ENCODE measurements around the gene ARSI.

The ARSI gene

DNA sequence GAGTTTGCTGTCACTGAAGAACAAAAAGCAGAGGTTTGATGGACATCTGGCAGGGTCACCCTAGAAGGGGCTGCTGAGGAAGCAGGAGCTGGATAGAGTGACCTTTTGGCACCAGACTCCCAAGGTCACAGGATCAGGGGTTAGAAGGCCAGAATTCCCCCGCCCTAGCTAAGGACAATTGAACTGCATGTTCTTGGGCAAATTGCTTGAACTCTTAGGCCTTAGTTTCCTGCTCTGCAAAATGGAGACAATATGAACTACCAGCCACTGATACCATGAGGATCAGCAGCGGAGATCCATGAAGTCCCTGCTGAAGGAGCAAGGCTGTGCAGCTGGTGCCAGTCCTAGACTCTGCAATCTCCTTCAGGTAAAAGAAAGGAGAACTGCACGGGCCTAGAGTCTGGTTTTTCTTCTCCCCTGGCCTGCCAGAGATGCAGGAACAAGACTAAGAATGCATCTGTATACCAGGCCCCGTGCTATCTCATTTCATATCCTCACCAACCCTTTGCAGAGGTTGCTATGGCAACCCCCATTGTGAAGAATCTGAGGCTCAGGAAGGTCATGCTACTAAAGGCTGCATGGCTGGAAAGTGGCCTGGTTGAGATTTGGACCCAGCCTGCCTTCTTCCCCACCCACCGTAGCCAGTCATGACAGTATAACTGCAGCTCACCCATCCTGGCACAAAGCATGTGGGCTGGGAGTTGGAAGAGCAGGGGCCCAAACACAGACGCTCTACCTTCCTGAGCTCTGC, 46.9 kb downstream of the ARSI start:
- no peak overlapping the region for H3K4me2 ChIP-seq
- no peak overlapping the region for H2AFZ ChIP-seq (ENCODE audit: low read depth)
- H4K20me1 ChIP-seq (ENCODE audit: insufficient read depth) = no peaks in the 10 kb centered on the region
- H3K79me2 ChIP-seq (ENCODE audit: insufficient read depth, low read depth) = no peaks in the 10 kb centered on the region
- H3K36me3 ChIP-seq (ENCODE audit: insufficient read depth) = no peaks in the 10 kb centered on the region
- H3K4me3 ChIP-seq (IDR thresholded peaks at IDR 0.05; ENCODE audit: insufficient read depth, low read depth, low read length) = no peak overlapping the region
- no peak overlapping the region for H3K9ac ChIP-seq
- H3K4me1 ChIP-seq (ENCODE audit: low read depth, poor library complexity, severe bottlenecking) = no peaks in the 10 kb centered on the region
- TF ChIP-seq, protein P1, sequence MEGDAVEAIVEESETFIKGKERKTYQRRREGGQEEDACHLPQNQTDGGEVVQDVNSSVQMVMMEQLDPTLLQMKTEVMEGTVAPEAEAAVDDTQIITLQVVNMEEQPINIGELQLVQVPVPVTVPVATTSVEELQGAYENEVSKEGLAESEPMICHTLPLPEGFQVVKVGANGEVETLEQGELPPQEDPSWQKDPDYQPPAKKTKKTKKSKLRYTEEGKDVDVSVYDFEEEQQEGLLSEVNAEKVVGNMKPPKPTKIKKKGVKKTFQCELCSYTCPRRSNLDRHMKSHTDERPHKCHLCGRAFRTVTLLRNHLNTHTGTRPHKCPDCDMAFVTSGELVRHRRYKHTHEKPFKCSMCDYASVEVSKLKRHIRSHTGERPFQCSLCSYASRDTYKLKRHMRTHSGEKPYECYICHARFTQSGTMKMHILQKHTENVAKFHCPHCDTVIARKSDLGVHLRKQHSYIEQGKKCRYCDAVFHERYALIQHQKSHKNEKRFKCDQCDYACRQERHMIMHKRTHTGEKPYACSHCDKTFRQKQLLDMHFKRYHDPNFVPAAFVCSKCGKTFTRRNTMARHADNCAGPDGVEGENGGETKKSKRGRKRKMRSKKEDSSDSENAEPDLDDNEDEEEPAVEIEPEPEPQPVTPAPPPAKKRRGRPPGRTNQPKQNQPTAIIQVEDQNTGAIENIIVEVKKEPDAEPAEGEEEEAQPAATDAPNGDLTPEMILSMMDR (conservative IDR thresholded peaks at IDR 0.05; ENCODE audit: low read depth, low read length) = no peak
- no peak overlapping the region for H3K27ac ChIP-seq
- no peaks in the 10 kb centered on the region for H3K27me3 ChIP-seq (ENCODE audit: insufficient read depth, low read depth)

DNA sequence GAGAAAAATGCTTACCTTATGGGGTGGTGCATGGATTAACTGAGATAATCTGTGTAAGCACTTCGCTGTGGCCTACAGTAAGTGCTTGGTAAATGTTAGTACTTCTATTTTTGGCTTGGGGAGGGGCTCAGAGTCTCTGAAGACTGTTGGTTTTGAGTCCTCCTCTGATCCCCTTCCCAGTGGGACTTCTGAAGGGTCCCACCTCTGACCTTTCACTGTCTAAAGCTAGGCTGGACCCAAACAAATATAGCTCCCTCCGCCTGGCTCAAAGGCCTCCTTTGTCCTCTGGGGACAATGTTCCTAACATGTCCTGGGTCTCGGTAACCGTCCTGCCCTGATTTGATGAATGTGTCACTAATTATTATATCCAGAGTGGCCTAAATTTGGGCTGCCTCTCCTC, 47.9 kb downstream of the ARSI start:
- no peak overlapping the region for H3K4me2 ChIP-seq
- H3K27me3 ChIP-seq (ENCODE audit: insufficient read depth, low read depth) = no peaks in the 10 kb centered on the region
- no peaks in the 10 kb centered on the region for H3K4me1 ChIP-seq (ENCODE audit: low read depth, poor library complexity, severe bottlenecking)

DNA sequence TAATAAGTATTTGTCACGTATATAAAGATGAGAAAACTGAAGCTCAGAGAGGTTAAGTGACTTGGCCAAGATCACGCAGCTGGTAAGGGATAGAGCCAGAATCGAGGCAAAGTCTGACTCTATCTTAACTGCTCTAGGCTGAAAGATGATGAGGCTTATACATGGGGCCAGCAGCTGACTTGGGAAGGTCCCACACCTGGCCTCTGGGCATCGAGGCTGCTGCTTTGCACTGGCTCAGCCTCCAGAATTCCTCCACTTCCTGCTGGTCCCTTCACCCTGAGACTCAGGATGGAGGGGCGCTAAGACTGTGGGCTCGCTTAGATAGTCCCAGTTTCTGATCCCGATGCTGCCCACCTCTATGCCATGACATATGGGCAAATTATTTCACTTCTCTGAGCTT, 48.3 kb downstream of the ARSI start:
- H2AFZ ChIP-seq (ENCODE audit: low read depth) = no peak overlapping the region
- no peaks in the 10 kb centered on the region for H3K27me3 ChIP-seq (ENCODE audit: insufficient read depth, low read depth)
- H3K4me3 ChIP-seq (IDR thresholded peaks at IDR 0.05; ENCODE audit: insufficient read depth, low read depth, low read length) = no peak overlapping the region
- H3K9ac ChIP-seq = no peak overlapping the region
- H3K79me2 ChIP-seq (ENCODE audit: insufficient read depth, low read depth) = no peaks in the 10 kb centered on the region
- H3K36me3 ChIP-seq (ENCODE audit: insufficient read depth) = no peaks in the 10 kb centered on the region
- no peak overlapping the region for H3K4me2 ChIP-seq
- no peaks in the 10 kb centered on the region for H3K4me1 ChIP-seq (ENCODE audit: low read depth, poor library complexity, severe bottlenecking)
- no peaks in the 10 kb centered on the region for H4K20me1 ChIP-seq (ENCODE audit: insufficient read depth)
- TF ChIP-seq, protein P1 (conservative IDR thresholded peaks at IDR 0.05; ENCODE audit: low read depth, low read length) = no peak
- no peak overlapping the region for H3K27ac ChIP-seq

More for the DNA sequence above, 47.9 kb downstream of the ARSI start:
- no peak overlapping the region for H3K27ac ChIP-seq
- no peak overlapping the region for H3K4me3 ChIP-seq (IDR thresholded peaks at IDR 0.05; ENCODE audit: insufficient read depth, low read depth, low read length)
- H3K9ac ChIP-seq = no peak overlapping the region
- no peaks in the 10 kb centered on the region for H3K79me2 ChIP-seq (ENCODE audit: insufficient read depth, low read depth)
- TF ChIP-seq, protein P1 (conservative IDR thresholded peaks at IDR 0.05; ENCODE audit: low read depth, low read length) = no peak
- H3K36me3 ChIP-seq (ENCODE audit: insufficient read depth) = no peaks in the 10 kb centered on the region
- no peak overlapping the region for H2AFZ ChIP-seq (ENCODE audit: low read depth)
- H4K20me1 ChIP-seq (ENCODE audit: insufficient read depth) = no peaks in the 10 kb centered on the region

DNA sequence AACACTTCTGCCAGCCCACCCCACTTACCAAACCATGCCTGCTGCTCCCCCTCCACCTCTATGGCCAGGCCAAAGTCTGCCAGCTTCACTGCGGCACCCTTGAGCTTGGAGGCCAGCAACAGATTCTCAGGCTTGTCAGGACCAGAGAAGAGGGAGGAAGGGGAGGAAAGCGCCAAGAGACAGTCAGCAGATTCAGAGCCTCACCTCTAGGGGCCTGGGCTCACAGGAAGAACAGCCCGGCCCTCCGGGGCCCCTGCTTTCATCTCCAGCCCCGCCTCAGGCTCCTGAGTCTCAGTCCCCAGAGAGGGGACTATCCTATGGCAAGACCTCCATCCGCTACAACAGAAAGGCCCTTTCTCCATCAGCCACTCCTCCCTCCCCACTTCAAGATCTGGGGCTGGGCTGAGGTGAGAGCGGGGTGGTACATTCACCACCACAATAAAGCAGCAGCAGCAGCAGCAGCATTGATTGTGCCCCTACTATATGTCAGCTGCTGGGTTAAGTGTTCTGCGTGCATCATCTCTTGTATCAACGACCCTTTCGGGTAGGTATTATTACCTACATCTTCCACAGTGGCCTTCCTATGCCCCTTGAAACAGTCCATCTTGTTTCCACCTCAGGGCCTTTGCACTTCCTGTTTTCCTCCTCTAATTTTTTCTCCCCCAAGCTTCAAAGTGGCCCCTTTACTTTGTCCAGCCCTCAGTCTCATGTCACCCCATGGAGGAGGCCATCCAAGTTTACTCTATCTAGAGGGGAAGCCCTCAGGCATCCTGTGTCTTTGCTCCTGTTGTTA, 49.1 kb downstream of the ARSI start:
- Histone ChIP-seq H3K4me2 (no peak overlapping the region), H3K79me2 (ENCODE audit: insufficient read depth, low read depth) (no peaks in the 10 kb centered on the region), H3K36me3 (ENCODE audit: insufficient read depth) (no peaks in the 10 kb centered on the region), H2AFZ (ENCODE audit: low read depth) (no peak overlapping the region), H3K9ac (no peak overlapping the region), H3K4me3 (IDR thresholded peaks at IDR 0.05; ENCODE audit: insufficient read depth, low read depth, low read length) (no peak overlapping the region), H3K27ac (no peak overlapping the region), H3K27me3 (ENCODE audit: insufficient read depth, low read depth) (no peaks in the 10 kb centered on the region), H4K20me1 (ENCODE audit: insufficient read depth) (no peaks in the 10 kb centered on the region), H3K4me1 (ENCODE audit: low read depth, poor library complexity, severe bottlenecking) (no peaks in the 10 kb centered on the region)
- TF ChIP-seq, protein P1 (conservative IDR thresholded peaks at IDR 0.05; ENCODE audit: low read depth, low read length) = no peak

Measured in KMS-11 (cell line).